Tibial nerve (tissue), 4 donors: ENCODE results near the gene USP7. TPM values are rescaled to one million over a fixed set of nuclear protein-coding genes. Genes with fewer than 3 reads are reported as not detected.

Experiments used
- DNase-seq, 2 donors: peaks; one replicate each; pipeline ENCODE4 v3.0.0-alpha.2; 2019; ENCODE audit warnings: low spot score in 2 of 2
- H3K27ac ChIP-seq, 4 donors: fragments of 200-600 bp; sonication (generic) in 3 of 4; one replicate each; pipeline ENCODE4 v1.5.1; 2017 to 2019; ENCODE audit warnings: mild to moderate bottlenecking in 1 of 4
- H3K27me3 ChIP-seq, 2 donors: fragments of 200-600 bp; sonication (generic) in 1 of 2; one replicate each; pipeline versions ENCODE4 v1.5.1 to v1.6.0; 2017 to 2019
- H3K36me3 ChIP-seq, 3 donors: fragments of 200-600 bp; sonication (generic); one replicate each; pipeline ENCODE4 v1.5.1; 2018 to 2019
- H3K4me1 ChIP-seq, 4 donors: fragments of 200-600 bp; sonication (generic) in 3 of 4; one replicate each; pipeline ENCODE4 v1.5.1; 2017 to 2019
- H3K4me3 ChIP-seq, 4 donors: fragments of 200-600 bp; sonication (generic) in 3 of 4; one replicate each; pipeline ENCODE4 v1.5.1; 2017 to 2019; ENCODE audit warnings: mild to moderate bottlenecking in 1 of 4, moderate library complexity in 1 of 4
- H3K9me3 ChIP-seq, 4 donors: fragments of 200-600 bp; sonication (generic) in 3 of 4; one replicate each; pipeline ENCODE4 v1.5.1; 2017 to 2019
- CTCF ChIP-seq, 5 experiments: fragments of 200-600 bp in 3 of 5; fragments of 450-650 bp in 2 of 5; sonication (generic) in 3 of 5; IDR thresholded peaks; one replicate each; pipeline ENCODE4 v1.5.1; 2016 to 2019; ENCODE audit warnings: antibody characterized with exemption in 5 of 5, mild to moderate bottlenecking in 3 of 5, moderate library complexity in 2 of 5
- EP300 ChIP-seq, 2 donors: sonication (generic); formaldehyde crosslinking; IDR thresholded peaks; one replicate each; pipeline ENCODE4 v1.6.1; 2017; ENCODE audit warnings: antibody characterized with exemption in 2 of 2, mild to moderate bottlenecking in 1 of 2
- POLR2A ChIP-seq, 2 donors: fragments of 450-650 bp; IDR thresholded peaks; one replicate each; pipeline ENCODE4 v1.6.1; 2017; ENCODE audit warnings: antibody characterized with exemption in 2 of 2, mild to moderate bottlenecking in 2 of 2, moderate library complexity in 2 of 2
- WGBS, 2 donors: methylation state at CpG; one replicate each; pipeline ENCODE4 v1.1.5; 2018; 5-methylcytosine and 5-hydroxymethylcytosine counted together
- total RNA-seq, 4 donors: library from RNA; depleted of rRNA; stranded (reverse); fragments of >200 nt; gene quantifications; one replicate each; pipeline ENCODE4 v1.1.0, GENCODE V29; 2016

USP7 gene
- total RNA-seq, 4 donors from 2014 or later = 83.4 to 114 (median 89.6) TPM

DNA sequence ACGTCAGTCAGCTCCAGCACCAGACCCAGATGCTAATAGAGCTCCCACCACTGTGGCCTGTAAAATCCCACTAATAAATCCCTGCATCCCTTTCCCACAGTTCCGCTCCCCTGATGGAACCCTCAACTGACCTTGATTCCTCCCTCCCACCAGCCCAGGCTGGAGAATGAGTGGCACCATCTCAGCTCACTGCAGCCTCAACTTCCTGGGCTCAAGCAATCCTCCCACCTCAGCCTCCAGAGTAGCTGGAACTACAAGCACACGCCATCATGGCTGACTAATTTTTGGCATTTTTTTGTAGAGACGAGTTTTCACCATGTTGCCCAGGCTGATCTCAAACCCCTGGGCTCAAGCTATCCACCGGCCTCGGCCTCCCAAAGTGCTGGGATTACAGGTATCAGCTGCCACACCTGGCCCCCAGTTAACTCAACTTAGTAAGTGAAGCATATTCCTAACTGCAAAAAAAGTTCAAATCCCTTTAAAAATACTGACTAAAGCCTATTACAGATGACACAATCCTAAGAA, 15.6 kb downstream of the USP7 start:
- Histone ChIP-seq H3K27me3 (no peaks in the 10 kb centered on the region), H3K9me3 (no peaks in the 10 kb centered on the region), H3K4me1 (peaks cover 0 to 100% (median 74%) of the 10 kb centered on the region in 4 donors), H3K4me3 (no peak overlapping the region), H3K36me3 (no peaks in the 10 kb centered on the region), H3K27ac (no peak overlapping the region)
- WGBS, 2 donors = 87 to 89% methylated on average over 6 of the region's 6 CpGs
- DNase-seq = no peak
- no peak for TF ChIP-seq EP300 (IDR thresholded peaks at IDR 0.05)
- no peak for TF ChIP-seq CTCF (IDR thresholded peaks at IDR 0.05)
- TF ChIP-seq POLR2A (IDR thresholded peaks at IDR 0.05) = no peak

GRCh38 chr16:8946544-8946943, 17.2 kb downstream of the USP7 start:
- Histone ChIP-seq H3K36me3 (no peaks in the 10 kb centered on the region), H3K9me3 (no peaks in the 10 kb centered on the region), H3K27me3 (no peaks in the 10 kb centered on the region), H3K4me1 (peaks cover 0 to 98% (median 79%) of the 10 kb centered on the region in 4 donors), H3K27ac (no peak overlapping the region), H3K4me3 (no peak overlapping the region)
- TF ChIP-seq EP300 (IDR thresholded peaks at IDR 0.05) (no peak), POLR2A (IDR thresholded peaks at IDR 0.05) (no peak), CTCF (IDR thresholded peaks at IDR 0.05) (no peak)
- no peak for DNase-seq
- 67 to 91% methylated on average over 6 of the region's 6 CpGs for WGBS, 2 donors

DNA sequence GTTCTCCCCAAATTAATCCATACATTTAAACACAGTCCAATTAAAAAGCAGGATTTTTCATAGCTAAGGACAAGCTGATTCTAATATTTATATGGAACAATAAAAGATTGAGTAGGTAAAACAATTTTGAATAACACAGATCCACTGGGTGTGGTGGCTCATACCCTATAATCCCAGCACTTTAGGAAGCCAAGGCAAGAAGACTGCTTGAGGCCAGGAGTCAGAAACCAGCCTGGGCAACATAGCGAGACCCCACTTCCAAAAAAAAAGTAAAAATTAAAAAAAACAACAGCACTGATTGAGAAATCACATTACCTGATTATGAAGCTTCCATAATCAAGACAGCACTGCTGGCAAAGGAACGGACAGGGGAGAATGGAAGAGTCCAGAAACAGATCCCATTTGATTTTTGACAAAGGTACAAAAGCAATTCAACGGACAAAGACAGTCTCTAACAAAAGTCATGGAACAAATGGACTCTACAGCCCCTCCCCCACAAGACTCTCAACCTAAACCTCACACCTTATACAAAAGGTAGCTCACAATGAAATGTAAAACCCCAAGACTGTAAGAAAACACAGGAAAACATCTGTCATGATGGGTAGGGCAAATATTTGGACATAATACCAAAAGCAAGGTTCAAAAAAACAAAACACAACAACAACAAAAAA, 17.9 kb downstream of the USP7 start:
- Histone ChIP-seq H3K9me3 (no peaks in the 10 kb centered on the region), H3K36me3 (no peaks in the 10 kb centered on the region), H3K4me3 (no peak overlapping the region), H3K27me3 (no peaks in the 10 kb centered on the region), H3K27ac (no peak overlapping the region), H3K4me1 (peaks cover 0 to 91% (median 71%) of the 10 kb centered on the region in 4 donors)
- TF ChIP-seq POLR2A (IDR thresholded peaks at IDR 0.05) = no peak
- no peak for TF ChIP-seq EP300 (IDR thresholded peaks at IDR 0.05)
- TF ChIP-seq CTCF (IDR thresholded peaks at IDR 0.05) = no peak
- WGBS, 2 donors = 84 to 87% methylated on average over 3 of the region's 3 CpGs
- no peak for DNase-seq

DNA sequence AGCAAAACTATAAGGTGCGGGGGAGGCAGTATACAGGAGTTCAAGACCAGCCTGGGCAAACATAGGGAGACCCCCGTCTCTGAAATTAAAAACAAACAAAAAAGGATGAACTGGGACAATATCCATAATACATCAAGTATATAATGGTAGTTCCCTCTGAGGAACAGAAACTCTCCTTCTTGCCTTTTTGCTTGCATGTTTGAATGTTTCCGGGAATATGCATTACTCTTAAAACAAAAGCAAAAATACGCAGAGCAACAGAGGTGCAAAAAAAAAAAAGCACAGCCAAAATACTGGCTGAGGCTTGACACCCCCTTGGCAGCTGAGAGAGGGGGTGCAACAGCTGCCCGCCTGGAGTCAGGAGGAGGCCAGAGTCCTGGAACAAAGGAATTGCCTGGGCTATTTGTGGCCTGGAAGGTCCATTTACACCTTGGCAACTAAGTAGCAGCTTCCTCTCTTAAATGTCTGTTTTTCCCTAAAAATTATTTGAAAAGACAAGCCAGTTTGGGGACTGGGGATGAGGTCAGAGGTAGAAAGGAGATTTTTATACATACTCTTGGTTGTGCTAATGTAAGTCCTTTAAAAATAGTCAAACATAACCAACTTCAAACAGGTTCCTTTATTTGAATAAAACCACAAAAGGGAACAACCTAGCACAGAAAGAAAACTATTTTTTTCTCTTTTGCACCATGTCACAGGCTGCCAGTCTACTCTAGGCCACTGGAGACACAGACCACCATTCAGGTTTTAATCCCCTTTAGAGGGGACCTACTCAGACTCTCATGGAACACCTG, 19.5 kb downstream of the USP7 start:
- WGBS, 2 donors = 39 to 57% methylated on average over 5 of the region's 5 CpGs
- Histone ChIP-seq H3K9me3 (no peaks in the 10 kb centered on the region), H3K27me3 (no peaks in the 10 kb centered on the region), H3K27ac (no peak overlapping the region), H3K4me3 (no peak overlapping the region), H3K36me3 (no peaks in the 10 kb centered on the region), H3K4me1 (peaks cover 0 to 89% (median 64%) of the 10 kb centered on the region in 4 donors)
- no peak for DNase-seq
- TF ChIP-seq CTCF (IDR thresholded peaks at IDR 0.05) (no peak), EP300 (IDR thresholded peaks at IDR 0.05) (no peak), POLR2A (IDR thresholded peaks at IDR 0.05) (no peak)
